T-helper 2 cell treated with Interferon-gamma antibody and Interleukin-4, amounts not matched to agents 5 μg/mL and 100 μg/mL, for 36 hours (primary cell): Measurements from ENCODE around the gene WNT3.
"Not testable (repeated sequence)": the region's sequence is repeated elsewhere in the genome, so short reads cannot be mapped to it uniquely, and the experiment has no call there.

Source experiments
- DNase-seq: peaks from one replicate; pipeline ENCODE4 v3.0.0; 2021; ENCODE audit warnings: low spot score
- H3K27ac Mint-ChIP-seq: one replicate; pipeline ENCODE4 v1.8.0; 2021; ENCODE audit warnings: mild to moderate bottlenecking, mixed read lengths
- H3K27me3 Mint-ChIP-seq: one replicate; pipeline ENCODE4 v1.8.0; 2021; ENCODE audit warnings: low read depth, mixed read lengths
- H3K36me3 Mint-ChIP-seq: one replicate; pipeline ENCODE4 v1.8.0; 2021; ENCODE audit warnings: low read depth, mixed read lengths
- H3K4me1 Mint-ChIP-seq: one replicate; pipeline ENCODE4 v1.8.0; 2021; ENCODE audit warnings: low read depth, mixed read lengths
- H3K4me3 Mint-ChIP-seq: one replicate; pipeline ENCODE4 v1.8.0; 2022; ENCODE audit warnings: mild to moderate bottlenecking, moderate library complexity, mixed read lengths
- H3K9me3 Mint-ChIP-seq: one replicate; pipeline ENCODE4 v1.8.0; 2021; ENCODE audit warnings: mixed read lengths

WNT3 gene

DNA sequence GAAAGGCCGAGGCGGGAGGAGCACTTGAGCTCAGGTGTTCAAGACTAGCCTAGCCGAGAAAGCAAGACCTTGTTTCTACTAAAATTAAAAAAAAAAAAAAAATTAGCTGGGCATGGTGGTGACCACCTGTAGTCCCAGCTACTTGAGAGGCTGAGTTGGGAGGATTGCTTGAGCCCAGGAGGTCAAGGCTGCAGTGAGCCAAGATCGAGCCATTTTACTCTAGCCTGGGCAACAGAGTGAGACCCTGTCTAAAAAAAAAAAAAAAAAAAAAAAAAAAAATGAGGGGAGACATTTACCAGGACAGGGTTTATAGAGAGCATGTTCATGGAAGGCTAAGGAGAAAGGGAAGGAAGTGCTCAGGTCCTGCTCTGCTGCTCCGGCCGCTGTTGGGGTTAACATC, 25.5 kb downstream of the WNT3 start:
- not testable (repeated sequence) for H3K4me3 Mint-ChIP-seq, H3K36me3 Mint-ChIP-seq, H3K9me3 Mint-ChIP-seq, H3K27ac Mint-ChIP-seq, DNase-seq, H3K4me1 Mint-ChIP-seq
- peaks cover 15% of the 10 kb centered on the region for H3K27me3 Mint-ChIP-seq

DNA sequence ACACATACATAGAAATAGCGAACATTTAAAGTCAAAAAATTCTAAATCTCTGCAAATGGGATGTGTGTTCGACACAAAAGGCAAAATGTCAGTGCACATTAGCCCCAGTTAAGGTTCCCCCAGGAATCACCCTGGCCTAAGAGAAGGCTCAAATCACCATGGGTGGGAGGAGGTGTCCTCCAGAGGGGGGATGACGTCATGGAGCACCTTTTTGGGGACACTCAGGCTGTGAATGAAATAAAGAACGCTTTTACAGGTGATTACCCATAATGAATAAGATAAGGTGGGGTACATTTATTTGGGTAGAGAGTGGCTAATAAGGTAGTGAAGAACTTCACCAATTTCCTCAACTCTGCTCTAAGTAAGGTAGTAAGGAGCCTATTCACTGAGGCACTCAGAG, 26.4 kb downstream of the WNT3 start:
- H3K4me1 Mint-ChIP-seq = no peaks in the 10 kb centered on the region

DNA sequence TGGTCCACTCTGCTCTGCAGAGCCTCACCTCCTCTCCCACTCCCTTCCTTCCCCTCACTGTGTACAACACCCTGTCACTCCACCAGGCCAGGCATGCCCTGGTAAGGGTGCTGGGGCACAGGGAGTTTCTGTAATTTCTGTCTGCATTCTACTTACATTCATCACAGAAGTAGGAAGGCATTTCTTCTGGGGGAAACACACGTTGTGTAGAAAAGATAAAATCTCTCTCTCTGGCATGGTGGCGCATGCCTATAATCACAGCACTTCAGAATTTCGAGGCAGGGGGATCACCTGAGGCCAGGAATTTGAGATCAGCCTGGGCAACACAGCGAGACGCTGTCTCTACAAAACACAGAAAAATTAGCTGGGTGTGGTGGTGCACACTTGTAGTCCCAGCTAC, 27.0 kb downstream of the WNT3 start:
- Mint-ChIP-seq H3K27ac (no peak overlapping the region), H3K4me3 (no peak overlapping the region), H3K27me3 (peaks cover 15% of the 10 kb centered on the region), H3K4me1 (no peaks in the 10 kb centered on the region), H3K36me3 (no peaks in the 10 kb centered on the region), H3K9me3 (no peaks in the 10 kb centered on the region)
- DNase-seq = no peak

More for the DNA sequence above, 26.4 kb downstream of the WNT3 start:
- peaks cover 15% of the 10 kb centered on the region for H3K27me3 Mint-ChIP-seq
- no peak for DNase-seq
- H3K4me3 Mint-ChIP-seq = no peak overlapping the region
- no peaks in the 10 kb centered on the region for H3K36me3 Mint-ChIP-seq
- H3K27ac Mint-ChIP-seq = no peak overlapping the region
- H3K9me3 Mint-ChIP-seq = no peaks in the 10 kb centered on the region

DNA sequence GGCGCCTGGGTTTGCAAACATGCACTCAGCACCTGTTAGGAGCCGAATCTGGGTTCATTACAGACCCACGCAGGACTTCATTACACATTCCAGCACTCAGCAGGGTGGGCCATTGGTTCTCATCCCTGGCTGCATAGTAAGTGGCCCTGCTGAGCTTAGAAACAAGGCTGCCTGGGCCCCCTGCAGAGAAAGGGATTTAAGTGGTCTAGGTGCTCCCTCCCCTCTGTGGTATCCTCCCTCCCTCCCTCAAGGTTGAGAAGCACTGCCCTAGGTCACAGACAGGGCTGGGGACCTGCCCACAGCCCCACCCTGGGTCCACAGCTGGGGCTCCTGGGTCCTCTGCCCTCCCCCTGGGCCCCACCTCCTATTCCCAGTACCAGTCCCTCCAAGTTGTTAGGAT, 28.3 kb downstream of the WNT3 start:
- Mint-ChIP-seq H3K27ac (no peak overlapping the region), H3K36me3 (no peaks in the 10 kb centered on the region), H3K4me1 (no peaks in the 10 kb centered on the region), H3K9me3 (no peaks in the 10 kb centered on the region), H3K4me3 (no peak overlapping the region), H3K27me3 (peaks cover 10% of the 10 kb centered on the region)
- DNase-seq = no peak

DNA sequence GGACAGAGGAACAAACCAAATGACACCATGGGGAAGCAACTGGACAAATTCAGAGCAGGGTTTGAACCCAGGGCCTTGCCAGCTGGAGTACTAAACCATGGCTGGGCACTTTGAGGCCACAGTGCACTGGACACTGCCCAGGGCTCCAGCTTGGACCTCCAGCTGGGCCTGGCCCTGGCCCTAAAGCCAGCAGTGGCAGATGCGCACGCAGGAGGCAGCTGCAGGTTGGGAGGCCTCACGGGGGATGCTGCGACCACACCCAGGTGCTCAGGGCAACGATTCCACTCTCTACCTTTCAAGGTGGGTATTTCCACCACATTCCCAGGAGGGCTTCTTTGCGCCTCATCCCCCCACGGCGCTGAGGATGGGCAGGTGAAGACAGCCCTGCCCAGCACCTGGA, 28.9 kb downstream of the WNT3 start:
- no peaks in the 10 kb centered on the region for H3K9me3 Mint-ChIP-seq
- H3K4me1 Mint-ChIP-seq = no peaks in the 10 kb centered on the region
- no peak overlapping the region for H3K27ac Mint-ChIP-seq

DNA sequence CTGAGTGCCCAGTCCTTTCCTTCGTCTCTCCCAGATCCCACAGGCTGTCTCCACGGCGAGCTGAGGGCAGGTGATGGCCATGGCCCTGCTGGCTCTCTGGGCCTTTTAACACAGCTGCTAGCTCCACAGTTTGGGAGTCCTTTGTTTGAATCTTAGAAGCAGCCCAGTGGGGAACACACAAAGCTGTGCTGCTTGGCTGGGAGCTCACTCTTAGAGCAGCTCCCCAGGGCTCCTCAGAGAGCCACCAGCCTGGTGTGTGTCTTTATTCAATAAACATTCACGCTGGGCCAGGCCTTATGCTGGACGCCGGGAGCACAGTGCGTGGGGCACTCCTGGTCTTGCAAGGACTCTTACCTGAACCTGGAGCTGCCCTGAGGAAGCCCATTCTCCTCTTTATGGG, 29.7 kb downstream of the WNT3 start:
- Mint-ChIP-seq H3K4me3 (no peak overlapping the region), H3K27me3 (peaks cover 10% of the 10 kb centered on the region), H3K9me3 (no peaks in the 10 kb centered on the region), H3K36me3 (no peaks in the 10 kb centered on the region), H3K27ac (no peak overlapping the region), H3K4me1 (no peaks in the 10 kb centered on the region)
- no peak for DNase-seq

More for the DNA sequence above, 28.9 kb downstream of the WNT3 start:
- Mint-ChIP-seq H3K4me3 (no peak overlapping the region), H3K27me3 (peaks cover 10% of the 10 kb centered on the region), H3K36me3 (no peaks in the 10 kb centered on the region)
- no peak for DNase-seq

DNA sequence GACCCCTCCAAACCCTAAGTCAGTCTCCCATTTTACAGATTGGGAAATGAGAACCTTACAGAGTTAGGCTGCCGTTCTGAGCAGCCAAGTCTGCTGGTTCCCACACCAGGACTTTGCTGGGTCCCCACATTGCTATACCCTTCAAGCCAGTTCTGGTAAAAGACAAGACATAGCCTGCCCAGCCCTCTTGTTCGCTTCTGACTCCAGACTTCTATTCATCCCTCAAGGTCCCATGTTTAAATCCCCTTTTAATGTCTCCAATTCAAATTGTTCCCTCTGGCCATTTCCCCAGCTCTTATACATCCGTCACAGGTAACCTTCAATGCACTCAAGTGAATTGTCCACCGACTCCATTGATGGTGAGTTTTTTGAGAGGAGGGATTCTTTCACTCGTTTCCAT, 30.2 kb downstream of the WNT3 start:
- no peak for DNase-seq
- Mint-ChIP-seq H3K4me3 (no peak overlapping the region), H3K27me3 (peaks cover 8% of the 10 kb centered on the region), H3K9me3 (no peaks in the 10 kb centered on the region), H3K27ac (no peak overlapping the region), H3K4me1 (no peaks in the 10 kb centered on the region), H3K36me3 (no peaks in the 10 kb centered on the region)

DNA sequence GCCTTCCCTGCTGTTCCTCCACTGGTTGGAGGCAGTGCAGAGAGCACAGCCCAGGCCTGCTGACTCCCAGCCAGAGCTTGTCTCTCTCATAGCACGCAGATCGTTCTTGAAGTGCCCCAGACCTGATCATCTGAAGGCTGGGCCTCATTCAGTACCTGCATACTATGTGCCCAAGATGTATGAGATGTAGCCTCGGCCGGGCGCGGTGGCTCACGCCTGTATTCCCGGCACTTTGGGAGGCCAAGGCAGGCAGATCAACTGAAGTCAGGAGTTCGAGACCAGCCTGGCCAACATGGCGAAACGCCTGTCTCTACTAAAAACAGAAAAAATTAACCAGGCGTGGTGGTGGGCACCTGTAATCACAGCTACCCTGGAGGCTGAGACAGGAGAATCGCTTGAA, 31.0 kb downstream of the WNT3 start:
- no peaks in the 10 kb centered on the region for H3K9me3 Mint-ChIP-seq
- H3K36me3 Mint-ChIP-seq = no peaks in the 10 kb centered on the region
- peaks cover 8% of the 10 kb centered on the region for H3K27me3 Mint-ChIP-seq
- no peak for DNase-seq
- H3K4me3 Mint-ChIP-seq = no peak overlapping the region
- no peaks in the 10 kb centered on the region for H3K4me1 Mint-ChIP-seq
- H3K27ac Mint-ChIP-seq = no peak overlapping the region

DNA sequence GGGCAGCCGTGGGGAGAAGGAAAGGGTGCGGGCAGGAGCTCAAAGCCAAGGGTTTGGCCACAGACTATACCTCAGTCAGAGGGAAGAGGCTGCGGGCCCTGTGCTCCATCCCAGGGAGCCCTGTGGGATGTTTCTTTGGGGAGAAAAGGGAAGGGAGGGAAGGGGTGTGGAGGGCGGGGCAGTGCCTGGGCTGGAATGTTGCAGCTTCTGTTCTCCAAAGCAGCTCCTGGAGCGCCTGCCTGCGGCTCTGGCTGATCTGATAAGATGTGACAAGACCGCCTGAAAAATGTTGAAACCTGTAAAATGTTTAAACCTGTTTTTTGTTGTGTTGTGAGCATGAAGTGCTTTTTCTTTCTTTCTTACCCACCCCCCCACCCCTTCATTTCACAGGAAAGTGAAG, 32.8 kb downstream of the WNT3 start:
- DNase-seq = no peak
- no peaks in the 10 kb centered on the region for H3K4me1 Mint-ChIP-seq
- no peak overlapping the region for H3K4me3 Mint-ChIP-seq
- no peaks in the 10 kb centered on the region for H3K36me3 Mint-ChIP-seq
- H3K27ac Mint-ChIP-seq = no peak overlapping the region
- peaks cover 4% of the 10 kb centered on the region for H3K27me3 Mint-ChIP-seq
- H3K9me3 Mint-ChIP-seq = no peaks in the 10 kb centered on the region

DNA sequence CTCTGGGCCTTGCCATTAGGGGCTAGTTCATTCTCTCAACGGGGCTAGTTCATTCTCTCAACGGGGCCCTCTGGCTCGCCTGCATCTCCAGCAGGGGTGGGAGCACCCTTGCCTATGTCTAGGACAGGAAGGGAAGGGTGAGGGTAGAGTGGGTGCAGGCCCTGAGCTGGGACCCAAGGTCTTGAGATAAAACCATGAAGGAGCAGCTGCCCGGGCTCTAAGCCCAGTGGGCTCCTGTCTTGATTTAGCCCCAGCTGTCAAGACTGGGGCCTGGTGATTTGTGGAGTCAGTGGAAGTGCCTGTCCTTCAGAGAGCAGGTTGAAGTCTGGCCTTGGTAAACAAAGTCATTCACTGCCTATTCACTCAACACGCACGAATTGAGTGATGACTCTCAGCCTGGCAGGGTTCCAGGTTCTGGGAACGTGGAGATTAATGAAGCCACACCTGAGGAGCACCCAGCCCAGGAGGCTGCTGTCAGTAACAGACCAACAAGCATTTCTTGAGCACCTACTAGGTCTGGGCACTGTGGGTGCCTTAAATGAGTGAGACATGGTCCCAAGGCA, 35.4 kb downstream of the WNT3 start:
- H3K9me3 Mint-ChIP-seq = no peaks in the 10 kb centered on the region
- no peak overlapping the region for H3K27ac Mint-ChIP-seq
- no peaks in the 10 kb centered on the region for H3K36me3 Mint-ChIP-seq
- H3K4me3 Mint-ChIP-seq = no peak overlapping the region
- DNase-seq = no peak
- H3K27me3 Mint-ChIP-seq = no peaks in the 10 kb centered on the region
- no peaks in the 10 kb centered on the region for H3K4me1 Mint-ChIP-seq

DNA sequence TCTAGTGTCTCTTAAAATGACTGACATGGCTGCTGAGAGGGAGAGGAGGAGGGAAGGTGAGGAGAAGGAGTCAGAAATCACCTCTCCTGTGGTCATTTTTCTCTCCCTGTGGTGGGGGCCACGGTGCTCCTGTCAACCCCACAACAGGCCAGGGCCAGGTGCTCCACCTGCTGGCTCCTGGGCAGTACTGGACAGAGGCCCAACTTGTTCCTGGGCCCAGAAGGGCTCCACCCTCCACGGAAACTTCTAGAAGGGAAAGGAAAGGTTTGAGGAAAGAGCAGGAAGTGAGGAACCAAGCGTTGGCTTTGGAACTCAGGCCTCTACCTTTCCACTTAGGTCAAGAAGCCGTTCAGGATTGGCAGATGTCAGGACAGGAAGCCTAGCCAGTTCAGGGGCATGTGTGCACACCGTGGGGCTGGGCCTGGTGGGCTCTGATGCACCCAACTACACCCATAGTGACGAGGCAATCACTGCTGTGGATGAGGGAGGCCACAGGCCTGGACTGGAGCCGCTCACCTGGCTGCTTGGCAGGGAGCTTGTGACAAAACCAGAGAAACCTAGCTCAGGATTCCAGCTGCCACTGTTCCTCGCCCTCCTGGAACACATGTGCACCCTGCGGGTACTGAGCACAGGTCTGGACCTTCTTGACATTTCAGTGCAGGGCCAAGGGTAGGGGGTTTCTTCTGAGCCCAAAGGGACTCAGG, 36.1 kb downstream of the WNT3 start:
- H3K4me1 Mint-ChIP-seq = no peaks in the 10 kb centered on the region
- no peak overlapping the region for H3K4me3 Mint-ChIP-seq
- no peak for DNase-seq
- no peaks in the 10 kb centered on the region for H3K36me3 Mint-ChIP-seq
- no peaks in the 10 kb centered on the region for H3K9me3 Mint-ChIP-seq
- H3K27ac Mint-ChIP-seq = no peak overlapping the region
- no peaks in the 10 kb centered on the region for H3K27me3 Mint-ChIP-seq

DNA sequence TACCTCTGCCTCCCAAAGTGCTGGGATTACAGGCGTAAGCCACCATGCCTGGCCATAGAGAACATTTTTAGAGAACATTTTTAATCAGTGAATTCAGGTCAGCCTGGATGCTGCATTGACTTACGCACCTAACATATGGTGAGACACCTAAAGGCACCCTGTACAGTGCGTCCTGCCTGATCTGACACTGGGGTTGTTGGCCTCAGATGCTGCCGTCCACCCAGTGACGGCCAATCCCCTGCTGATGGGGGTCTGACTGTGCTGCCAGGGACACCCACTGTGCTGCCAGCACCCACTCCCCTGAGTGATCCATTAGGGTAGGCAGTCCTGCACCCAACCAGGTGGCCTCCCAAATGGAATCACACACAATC, 38.5 kb downstream of the WNT3 start:
- peaks cover 3% of the 10 kb centered on the region for H3K27me3 Mint-ChIP-seq
- H3K36me3 Mint-ChIP-seq = no peaks in the 10 kb centered on the region
- H3K4me1 Mint-ChIP-seq = no peaks in the 10 kb centered on the region
- H3K9me3 Mint-ChIP-seq = no peaks in the 10 kb centered on the region
- no peak overlapping the region for H3K4me3 Mint-ChIP-seq
- H3K27ac Mint-ChIP-seq = no peak overlapping the region
- DNase-seq = no peak

DNA sequence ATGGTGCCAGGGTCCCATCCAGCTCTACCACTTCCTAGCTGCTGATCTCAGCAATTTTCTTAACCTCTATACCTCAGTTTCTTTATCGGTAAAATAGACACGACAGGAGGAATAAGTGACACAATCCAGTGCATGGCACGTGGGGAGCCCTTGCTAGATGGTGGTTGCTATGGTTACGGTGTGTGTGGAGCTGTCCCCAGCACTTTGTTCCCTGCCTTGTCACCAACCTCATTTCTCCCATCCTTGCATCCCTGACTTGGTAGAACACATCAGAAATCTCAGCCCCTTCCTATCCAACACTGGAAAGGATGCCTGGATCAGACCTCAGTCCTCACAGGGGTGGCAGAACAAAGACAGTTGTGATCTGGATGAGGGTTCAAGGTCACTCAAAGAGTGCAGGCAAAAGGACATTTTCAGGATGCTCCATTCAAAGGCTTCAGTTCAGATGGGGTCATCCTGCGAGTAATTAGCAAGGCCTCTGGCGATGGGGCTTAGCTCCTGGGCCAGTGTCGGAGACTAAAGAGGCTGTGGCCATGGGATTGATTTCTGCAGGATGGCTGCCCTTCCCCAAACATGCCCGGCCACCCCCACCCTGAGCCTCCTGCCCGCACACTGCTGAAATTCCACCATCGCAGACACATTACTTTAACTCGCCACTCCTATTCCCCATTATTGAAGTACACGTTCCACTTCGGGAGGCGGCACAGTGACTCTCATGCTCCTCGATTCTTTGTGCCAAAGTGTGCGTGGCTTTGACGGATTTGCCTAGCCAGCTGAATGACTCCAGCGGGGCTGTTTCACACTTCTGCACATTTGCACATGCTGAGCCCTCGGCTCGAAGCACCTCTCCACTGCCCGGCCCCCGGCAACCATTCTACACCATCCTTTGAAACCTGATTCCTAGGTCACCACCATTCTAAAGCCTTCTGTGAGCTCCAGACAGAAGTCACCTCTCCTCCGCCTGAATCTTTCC, 40.3 kb downstream of the WNT3 start:
- DNase-seq = no peak
- H3K4me1 Mint-ChIP-seq = no peaks in the 10 kb centered on the region
- H3K4me3 Mint-ChIP-seq = no peak overlapping the region
- peaks cover 16% of the 10 kb centered on the region for H3K27me3 Mint-ChIP-seq
- H3K9me3 Mint-ChIP-seq = no peaks in the 10 kb centered on the region
- no peaks in the 10 kb centered on the region for H3K36me3 Mint-ChIP-seq
- H3K27ac Mint-ChIP-seq = no peak overlapping the region

DNA sequence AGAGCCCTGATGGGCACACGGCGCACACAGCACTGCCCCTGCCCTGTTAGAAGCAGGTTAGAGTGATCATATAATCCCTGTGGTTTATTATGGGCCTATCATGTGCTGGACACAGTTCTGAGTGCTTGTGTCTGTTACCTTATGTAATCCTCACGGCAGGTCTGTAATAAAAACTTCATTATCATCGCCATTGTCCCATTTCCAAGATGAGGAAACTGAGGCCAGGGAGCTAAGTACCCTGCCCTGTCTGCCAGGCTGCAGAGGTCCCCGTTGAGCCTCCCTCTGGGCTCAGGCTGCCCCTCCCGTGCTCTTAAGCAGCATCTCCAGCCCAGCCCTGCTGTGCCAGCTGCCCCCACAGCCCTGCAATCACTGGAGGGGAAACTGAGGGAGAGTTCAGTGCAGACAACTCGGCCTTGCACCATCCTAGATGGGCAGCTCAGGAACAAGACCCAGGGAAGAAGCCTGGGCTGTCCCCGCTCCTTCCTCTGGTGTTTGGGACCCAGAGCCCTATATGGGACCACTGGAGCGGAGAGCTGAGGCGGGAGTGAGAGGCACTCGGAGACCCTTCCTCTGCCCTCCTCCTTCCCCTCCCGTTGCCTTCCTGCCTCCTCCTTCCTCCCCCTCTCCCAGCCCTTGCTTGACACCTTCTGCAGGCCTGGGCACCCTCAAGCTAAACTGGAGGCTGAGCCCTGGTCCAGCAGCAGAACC, 42.0 kb downstream of the WNT3 start:
- H3K27me3 Mint-ChIP-seq = peaks cover 29% of the 10 kb centered on the region
- peaks cover 4% of the 10 kb centered on the region for H3K4me1 Mint-ChIP-seq
- H3K36me3 Mint-ChIP-seq = no peaks in the 10 kb centered on the region
- H3K4me3 Mint-ChIP-seq = no peak overlapping the region
- no peak for DNase-seq
- no peak overlapping the region for H3K27ac Mint-ChIP-seq
- H3K9me3 Mint-ChIP-seq = no peaks in the 10 kb centered on the region
